SK-N-SH (cell line): ENCODE data around the gene HSD11B1L.

ENCODE experiments used
- EZH2phosphoT487 ChIP-seq: fragments of 200-600 bp; sonication (generic); IDR thresholded peaks from 2 replicates; pipeline ENCODE4 v1.6.1; 2017; ENCODE audit warnings: low read depth, mixed run types, mild to moderate bottlenecking, antibody characterized with exemption, moderate library complexity, borderline replicate concordance
- NFIC ChIP-seq: IDR thresholded peaks from 2 replicates; pipeline ENCODE4 v1.4.0; 2012; ENCODE audit warnings: borderline replicate concordance
- POLR2AphosphoS5 ChIP-seq: IDR thresholded peaks from 2 replicates; pipeline ENCODE4 v1.6.1; 2012; ENCODE audit warnings: low read depth, low read length
- RFX5 ChIP-seq: IDR thresholded peaks from 2 replicates; pipeline ENCODE4 v1.6.1; 2012; ENCODE audit warnings: mild to moderate bottlenecking, improper control_type of control experiment, low read length
- SIN3A ChIP-seq: IDR thresholded peaks from 2 replicates; pipeline ENCODE4 v1.6.1; 2012; ENCODE audit warnings: low read depth, mild to moderate bottlenecking, low read length, moderate library complexity, borderline replicate concordance
- SMC3 ChIP-seq: IDR thresholded peaks from 2 replicates; pipeline ENCODE4 v1.6.1; 2012; ENCODE audit warnings: low read depth, low read length, improper control_type of control experiment
- TCF12 ChIP-seq: IDR thresholded peaks from 2 replicates; pipeline ENCODE4 v1.4.0; 2012
- TF ChIP-seq, protein P1 (sequence below): fragments of 200-600 bp; sonication (generic); IDR thresholded peaks from 2 replicates; pipeline ENCODE4 v1.6.1; 2017; ENCODE audit warnings: antibody characterized with exemption, mild to moderate bottlenecking, moderate library complexity

DNA sequence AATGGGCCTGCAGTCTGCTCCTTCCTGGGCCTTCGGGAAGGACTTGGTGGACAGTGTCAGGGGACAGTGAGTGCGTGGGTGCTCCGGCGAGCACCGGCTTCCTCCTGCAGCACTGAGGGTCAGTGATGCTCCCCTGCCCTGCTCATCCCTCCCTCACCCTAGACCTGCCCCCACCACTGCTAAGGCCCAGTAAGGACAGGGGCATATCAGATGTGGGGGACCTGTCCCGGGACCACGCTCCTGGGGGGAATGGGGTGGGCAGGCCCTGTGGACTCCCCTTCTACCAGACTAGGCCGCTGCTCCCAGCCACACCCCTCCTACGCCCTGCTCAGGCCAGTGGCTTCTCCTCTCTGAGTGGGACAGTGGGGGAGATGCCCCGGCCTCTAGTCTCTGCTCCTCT, 3.7 kb upstream of the HSD11B1L start:
- TF ChIP-seq, protein P1, sequence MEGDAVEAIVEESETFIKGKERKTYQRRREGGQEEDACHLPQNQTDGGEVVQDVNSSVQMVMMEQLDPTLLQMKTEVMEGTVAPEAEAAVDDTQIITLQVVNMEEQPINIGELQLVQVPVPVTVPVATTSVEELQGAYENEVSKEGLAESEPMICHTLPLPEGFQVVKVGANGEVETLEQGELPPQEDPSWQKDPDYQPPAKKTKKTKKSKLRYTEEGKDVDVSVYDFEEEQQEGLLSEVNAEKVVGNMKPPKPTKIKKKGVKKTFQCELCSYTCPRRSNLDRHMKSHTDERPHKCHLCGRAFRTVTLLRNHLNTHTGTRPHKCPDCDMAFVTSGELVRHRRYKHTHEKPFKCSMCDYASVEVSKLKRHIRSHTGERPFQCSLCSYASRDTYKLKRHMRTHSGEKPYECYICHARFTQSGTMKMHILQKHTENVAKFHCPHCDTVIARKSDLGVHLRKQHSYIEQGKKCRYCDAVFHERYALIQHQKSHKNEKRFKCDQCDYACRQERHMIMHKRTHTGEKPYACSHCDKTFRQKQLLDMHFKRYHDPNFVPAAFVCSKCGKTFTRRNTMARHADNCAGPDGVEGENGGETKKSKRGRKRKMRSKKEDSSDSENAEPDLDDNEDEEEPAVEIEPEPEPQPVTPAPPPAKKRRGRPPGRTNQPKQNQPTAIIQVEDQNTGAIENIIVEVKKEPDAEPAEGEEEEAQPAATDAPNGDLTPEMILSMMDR = no peak
- TF ChIP-seq POLR2AphosphoS5 (no peak), NFIC (no peak), RFX5 (no peak), EZH2phosphoT487 (no peak), TCF12 (no peak), SIN3A (no peak), SMC3 (no peak)
